GM19193 (cell line): ENCODE measurements around the gene FBXO11.

Experiments used
- POLR2A ChIP-seq: IDR thresholded peaks from 4 replicates; pipeline ENCODE4 v1.6.1; 2011; ENCODE audit not compliant: insufficient read depth, insufficient read length; ENCODE audit errors: extremely low read depth

FBXO11 gene

DNA sequence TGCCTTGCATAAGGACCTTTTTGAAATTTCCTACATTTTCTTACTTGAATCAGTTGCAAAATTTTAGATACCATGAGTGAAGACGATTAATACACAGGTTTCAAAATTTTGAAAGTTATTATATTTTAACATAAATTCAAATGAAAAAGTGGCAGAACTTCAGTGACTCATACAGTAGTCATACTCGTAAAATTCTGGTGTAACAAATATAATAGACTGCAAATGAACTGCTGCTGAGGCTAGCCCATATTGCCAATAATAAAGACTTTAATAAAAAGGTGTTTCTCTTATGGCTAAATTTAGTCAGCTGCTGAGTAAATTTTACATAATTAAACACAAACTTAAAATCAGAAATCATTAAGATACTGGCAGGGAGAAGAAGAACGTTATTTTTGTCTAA, 86.5 kb downstream of the FBXO11 start:
- TF ChIP-seq POLR2A, result no peak

DNA sequence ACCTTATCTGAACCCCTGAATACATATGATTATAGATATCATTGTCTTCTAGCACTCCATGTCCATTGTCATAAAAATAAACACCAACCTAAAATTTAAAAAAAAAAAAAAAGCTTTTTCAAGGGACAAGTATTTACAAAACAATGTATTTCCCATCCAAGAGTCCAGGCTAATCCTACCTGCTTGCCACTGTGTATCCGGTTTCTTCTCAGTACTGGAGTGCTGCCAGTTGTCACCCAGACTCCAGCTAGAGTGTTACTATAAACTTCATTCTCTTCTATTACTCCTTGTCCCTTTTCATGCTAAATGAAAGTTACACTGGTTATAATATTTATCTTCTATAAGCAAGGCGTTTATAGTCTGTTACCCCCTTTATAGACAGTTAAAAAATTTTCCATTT, 87.5 kb downstream of the FBXO11 start:
- no peak for TF ChIP-seq POLR2A

DNA sequence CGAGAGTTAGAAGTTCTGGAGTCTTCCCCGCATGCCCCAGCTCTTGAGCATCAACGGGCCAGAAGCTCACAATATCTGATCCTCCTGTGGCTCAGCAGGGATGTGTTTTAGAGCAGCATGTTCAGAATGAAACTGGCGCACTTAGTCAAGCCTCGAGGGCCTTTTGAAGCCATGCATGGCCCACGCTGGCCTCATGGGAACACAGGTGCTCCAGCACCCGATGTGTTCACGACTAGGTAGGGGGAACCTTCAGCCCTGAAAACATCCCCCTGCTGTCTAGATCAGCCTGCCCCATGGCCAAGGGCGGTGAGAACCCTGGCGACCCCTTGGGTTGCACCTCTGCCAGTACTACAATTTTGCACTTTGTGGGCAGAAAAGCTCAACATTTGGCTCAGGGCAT, 90.5 kb downstream of the FBXO11 start:
- no peak for TF ChIP-seq POLR2A

DNA sequence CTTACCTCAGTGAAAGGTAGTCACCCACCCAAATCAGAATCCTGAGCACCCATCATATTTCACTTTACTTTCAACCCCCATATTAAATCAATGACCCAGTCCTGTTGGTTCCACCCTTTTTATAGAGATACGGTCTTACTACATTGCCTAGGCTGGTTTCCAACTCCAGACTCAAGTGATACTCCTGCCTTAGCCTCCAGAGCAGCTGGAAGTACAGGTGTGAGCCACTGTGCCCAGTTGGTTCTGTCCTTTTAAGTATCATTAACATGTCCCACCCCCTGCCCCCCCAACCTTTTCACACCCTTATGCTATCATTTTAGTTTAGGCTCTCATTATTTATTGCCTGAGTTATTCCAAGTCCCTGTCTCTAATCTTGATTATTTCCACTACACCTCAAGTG, 94.6 kb downstream of the FBXO11 start:
- peak; percentile 19 for TF ChIP-seq POLR2A

DNA sequence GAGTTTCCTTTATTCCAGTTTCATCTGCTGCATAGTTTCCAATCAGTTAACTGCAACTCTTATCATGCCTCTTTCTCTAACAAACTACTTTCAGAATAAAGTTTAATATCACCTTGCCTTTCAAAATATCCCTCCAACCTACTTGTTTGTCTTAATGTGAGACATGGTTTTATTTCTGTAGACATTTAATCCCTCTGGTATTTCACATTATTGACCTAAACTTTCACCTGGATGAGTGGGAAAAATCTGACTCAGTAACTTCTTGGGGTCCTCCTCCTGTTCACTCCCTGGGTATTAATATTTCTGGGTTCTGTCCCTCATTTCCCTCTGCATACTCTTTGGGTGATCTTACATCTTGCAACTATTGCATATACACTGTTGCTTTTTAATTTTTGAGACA, 95.4 kb downstream of the FBXO11 start:
- TF ChIP-seq POLR2A, result no peak

DNA sequence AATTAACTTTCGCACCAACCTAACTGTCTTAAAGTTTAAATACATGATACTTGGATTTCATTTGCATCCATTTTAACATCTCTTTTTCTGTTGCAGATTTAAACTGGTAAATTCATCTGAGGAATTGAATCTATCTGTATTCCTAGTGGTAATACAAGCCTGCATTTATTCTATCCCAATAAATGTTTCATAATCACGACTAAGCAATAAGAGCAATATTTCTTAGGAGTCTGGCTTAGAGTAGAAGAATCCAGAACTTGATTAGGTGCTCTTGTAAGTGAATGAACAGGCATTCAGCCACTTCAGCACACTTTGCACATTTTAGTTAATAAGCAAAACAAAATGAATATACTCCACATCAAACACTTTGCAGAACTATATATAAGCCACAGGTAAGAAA, 96.4 kb downstream of the FBXO11 start:
- no peak for TF ChIP-seq POLR2A

DNA sequence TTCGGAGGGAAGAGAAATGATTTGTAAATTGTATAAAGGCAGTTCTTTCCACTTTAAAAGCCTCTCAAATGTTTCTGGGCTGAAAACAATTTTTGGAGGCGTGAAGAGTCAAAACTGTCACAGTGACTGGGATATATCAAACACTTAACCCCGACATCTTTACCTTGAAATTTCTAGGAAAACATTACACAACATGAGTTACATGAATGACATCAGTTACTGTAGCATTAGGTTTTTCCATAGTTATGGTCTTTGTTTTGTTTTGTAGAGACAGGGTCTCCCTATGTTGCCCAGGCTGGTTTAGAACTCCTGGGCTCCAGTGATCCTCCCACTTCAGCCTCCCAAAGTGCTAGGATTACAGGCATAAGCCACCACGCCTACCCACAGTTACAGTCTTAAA, 97.7 kb downstream of the FBXO11 start:
- no peak for TF ChIP-seq POLR2A

DNA sequence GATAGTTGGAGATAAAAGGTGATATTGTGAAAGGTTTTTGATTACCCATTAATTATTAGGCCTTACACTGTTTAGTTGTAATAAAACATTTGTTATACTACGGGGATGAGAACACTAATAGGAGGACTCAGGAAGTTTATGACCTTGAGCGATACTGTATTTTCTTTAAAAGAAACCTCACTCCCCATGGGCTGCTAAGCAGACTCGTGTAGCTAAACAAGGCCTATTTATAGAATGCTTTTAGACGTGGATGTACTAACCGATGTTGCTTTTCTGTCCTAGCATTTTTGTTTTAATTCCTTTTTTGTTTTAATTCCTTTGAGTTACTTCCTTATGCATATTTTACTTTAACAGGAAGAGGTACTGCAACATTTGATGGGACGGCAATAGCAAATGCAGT, 100.4 kb downstream of the FBXO11 start:
- TF ChIP-seq POLR2A, result no peak

DNA sequence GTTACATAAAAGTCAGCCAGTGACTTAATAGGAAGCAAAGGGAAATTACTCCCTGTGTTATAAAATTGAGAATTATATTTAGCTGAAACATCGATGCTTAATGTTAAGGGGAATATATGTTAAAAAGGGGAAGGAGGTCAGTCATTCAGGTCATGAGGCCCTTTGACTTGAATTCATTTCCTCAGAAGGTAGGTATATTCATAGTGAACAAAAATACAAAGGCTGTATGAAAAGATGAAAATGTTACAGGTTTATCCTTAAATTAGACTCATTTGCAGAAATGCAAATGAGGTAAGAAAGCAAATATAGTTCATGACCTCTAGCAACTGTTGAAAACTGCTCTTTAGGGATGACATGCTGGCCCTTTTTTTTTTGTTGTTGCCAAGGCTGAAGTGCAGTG, 102.5 kb downstream of the FBXO11 start:
- no peak for TF ChIP-seq POLR2A

DNA sequence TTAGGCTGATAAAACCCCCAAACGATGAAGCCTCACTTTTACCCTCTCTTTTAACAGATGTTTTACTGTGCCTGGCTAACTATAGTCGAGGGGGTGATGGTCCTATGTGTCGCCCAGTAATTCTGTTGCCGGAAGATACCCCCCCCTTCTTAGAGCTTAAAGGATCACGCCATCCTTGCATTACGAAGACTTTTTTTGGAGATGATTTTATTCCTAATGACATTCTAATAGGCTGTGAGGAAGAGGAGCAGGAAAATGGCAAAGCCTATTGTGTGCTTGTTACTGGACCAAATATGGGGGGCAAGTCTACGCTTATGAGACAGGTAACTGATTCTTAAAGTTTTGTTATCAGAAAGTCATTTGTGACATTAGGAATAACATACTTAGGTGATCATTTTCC, 102.9 kb downstream of the FBXO11 start:
- TF ChIP-seq POLR2A, result no peak

DNA sequence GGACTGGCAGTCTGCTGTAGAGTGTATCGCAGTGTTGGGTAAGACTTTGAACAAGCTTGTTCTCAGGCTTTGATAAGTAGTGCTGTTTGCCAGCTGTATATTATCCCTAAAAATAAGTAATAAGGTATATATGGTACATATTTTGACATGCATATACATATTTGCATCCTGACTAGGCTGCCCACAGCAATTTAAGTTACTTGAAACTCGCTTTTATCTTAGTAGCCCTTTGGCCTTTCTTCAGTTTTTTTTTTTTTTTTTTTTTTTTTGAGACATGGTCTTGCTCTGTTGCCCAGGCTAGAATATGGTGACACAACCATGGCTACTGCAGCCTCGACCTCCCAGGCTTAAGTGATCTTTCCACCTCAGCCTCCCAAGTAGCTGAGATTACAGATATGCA, 105.2 kb downstream of the FBXO11 start:
- TF ChIP-seq POLR2A, result no peak

DNA sequence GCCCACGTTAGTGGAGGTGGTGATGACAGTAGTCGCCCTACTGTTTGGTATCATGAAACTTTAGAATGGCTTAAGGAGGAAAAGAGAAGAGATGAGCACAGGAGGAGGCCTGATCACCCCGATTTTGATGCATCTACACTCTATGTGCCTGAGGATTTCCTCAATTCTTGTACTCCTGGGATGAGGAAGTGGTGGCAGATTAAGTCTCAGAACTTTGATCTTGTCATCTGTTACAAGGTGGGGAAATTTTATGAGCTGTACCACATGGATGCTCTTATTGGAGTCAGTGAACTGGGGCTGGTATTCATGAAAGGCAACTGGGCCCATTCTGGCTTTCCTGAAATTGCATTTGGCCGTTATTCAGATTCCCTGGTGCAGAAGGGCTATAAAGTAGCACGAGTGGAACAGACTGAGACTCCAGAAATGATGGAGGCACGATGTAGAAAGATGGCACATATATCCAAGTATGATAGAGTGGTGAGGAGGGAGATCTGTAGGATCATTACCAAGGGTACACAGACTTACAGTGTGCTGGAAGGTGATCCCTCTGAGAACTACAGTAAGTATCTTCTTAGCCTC, 107.2 kb downstream of the FBXO11 start:
- no peak for TF ChIP-seq POLR2A

DNA sequence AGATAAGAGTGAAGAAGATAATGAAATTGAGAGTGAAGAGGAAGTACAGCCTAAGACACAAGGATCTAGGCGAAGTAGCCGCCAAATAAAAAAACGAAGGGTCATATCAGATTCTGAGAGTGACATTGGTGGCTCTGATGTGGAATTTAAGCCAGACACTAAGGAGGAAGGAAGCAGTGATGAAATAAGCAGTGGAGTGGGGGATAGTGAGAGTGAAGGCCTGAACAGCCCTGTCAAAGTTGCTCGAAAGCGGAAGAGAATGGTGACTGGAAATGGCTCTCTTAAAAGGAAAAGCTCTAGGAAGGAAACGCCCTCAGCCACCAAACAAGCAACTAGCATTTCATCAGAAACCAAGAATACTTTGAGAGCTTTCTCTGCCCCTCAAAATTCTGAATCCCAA, 107.7 kb downstream of the FBXO11 start:
- TF ChIP-seq POLR2A, result no peak

DNA sequence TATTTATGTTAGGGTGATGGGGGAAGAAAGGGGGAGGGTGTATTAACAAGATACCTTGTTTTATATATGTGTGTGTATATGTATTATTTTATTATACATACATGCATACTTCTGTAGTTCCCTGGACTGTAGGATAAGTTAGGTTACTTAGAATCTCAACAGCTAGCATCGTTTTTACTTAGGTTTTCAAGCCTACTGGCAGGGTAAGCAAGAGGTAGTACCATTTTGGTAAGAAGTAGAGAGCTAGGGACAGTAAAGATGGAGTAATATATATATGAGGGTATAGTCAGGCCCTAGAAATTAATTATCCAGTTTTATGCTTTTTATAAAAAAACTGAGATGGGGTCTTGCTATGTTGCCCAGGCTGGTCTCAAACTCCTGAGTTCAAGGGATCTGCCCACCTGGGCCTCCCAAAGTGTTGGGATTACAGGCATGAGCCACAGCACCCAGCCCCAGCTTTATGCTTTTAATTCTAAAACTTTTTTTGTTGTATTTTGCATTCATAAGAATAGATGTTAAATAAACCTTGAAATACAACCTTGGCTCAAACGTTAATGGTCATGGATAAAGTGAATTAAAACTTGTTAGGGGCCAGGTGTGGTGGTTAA, 110.1 kb downstream of the FBXO11 start:
- TF ChIP-seq POLR2A, result no peak

DNA sequence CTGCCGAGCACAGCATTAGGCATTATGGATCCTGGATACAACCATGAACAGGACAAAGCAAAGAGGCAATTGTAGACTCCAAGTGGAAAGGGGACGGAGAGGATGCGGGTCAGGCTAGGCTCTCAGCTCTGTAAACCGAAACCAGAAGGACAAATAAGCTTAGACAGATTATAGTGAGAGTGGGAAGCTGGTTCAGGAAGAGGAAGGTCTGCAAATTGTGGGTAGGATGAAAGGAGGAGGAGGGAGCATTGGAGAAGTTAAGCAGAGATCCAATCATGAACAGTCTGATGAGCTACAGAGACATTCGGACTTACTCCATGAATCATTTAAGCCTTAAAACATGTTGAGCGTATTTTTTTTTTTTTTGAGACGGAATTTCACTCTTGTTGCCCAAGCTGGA, 120.3 kb downstream of the FBXO11 start:
- TF ChIP-seq POLR2A, result no peak

DNA sequence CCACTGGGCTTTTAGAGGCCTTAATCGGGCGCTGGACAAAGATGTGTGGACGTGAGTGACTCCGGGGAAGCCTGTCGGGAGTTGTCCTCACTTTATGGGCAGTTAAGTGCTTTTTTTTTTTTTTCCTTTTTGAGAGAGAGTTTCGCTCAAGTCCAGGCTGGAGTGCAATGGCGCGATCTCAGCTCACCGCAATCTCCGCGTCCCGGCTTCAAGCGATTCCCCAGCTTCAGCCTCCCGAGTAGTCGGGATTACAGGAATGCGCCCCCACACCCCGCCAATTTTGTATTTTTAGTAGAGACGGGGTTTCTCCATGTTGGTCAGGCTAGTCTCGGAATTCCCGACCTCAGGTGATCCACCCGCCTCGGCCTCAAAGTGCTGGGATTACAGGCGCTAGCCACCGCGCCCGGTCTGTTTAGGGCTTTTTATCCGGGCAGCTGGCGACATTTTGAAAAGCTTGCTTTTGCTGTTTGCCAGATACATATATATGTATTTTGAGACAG, 121.9 kb downstream of the FBXO11 start:
- TF ChIP-seq POLR2A, result no peak
